IPS-18a (cell line): ENCODE measurements around the gene PRRC2B.

ENCODE experiments used
- H3K27ac ChIP-seq: one replicate; pipeline ENCODE4 v1.5.1; 2013; ENCODE audit warnings: low read length
- H3K27me3 ChIP-seq: one replicate; pipeline ENCODE4 v1.6.1; 2013; ENCODE audit warnings: mild to moderate bottlenecking, low read length; ENCODE audit not compliant: control insufficient read depth, insufficient read depth
- H3K36me3 ChIP-seq: one replicate; pipeline ENCODE4 v1.6.1; 2013; ENCODE audit warnings: low read depth, low read length; ENCODE audit not compliant: control insufficient read depth
- H3K4me1 ChIP-seq: one replicate; pipeline ENCODE4 v1.6.1; 2013; ENCODE audit warnings: low read depth, low read length; ENCODE audit not compliant: control insufficient read depth
- H3K4me3 ChIP-seq: one replicate; pipeline ENCODE4 v1.5.1; 2013; ENCODE audit warnings: low read length
- H3K9ac ChIP-seq: one replicate; pipeline ENCODE4 v1.6.1; 2013; ENCODE audit warnings: mild to moderate bottlenecking, low read length, moderate library complexity
- H3K9me3 ChIP-seq: one replicate; pipeline ENCODE4 v1.6.1; 2013; ENCODE audit warnings: low read depth, low read length; ENCODE audit not compliant: control insufficient read depth

PRRC2B gene

GRCh38 chr9:131528886-131529505 lies 135.1 kb downstream of the PRRC2B start:
- Histone ChIP-seq H3K4me1 (peaks cover 4% of the 10 kb centered on the region), H3K27me3 (no peaks in the 10 kb centered on the region), H3K9ac (no peak overlapping the region), H3K9me3 (no peaks in the 10 kb centered on the region), H3K36me3 (peaks cover 47% of the 10 kb centered on the region), H3K4me3 (no peak overlapping the region), H3K27ac (no peak overlapping the region)

GRCh38 chr9:131529597-131530545 lies 136.0 kb downstream of the PRRC2B start:
- peak overlapping the region; percentile 88 for H3K4me3 ChIP-seq
- peaks cover 40% of the 10 kb centered on the region for H3K36me3 ChIP-seq
- peaks cover 4% of the 10 kb centered on the region for H3K4me1 ChIP-seq
- H3K9me3 ChIP-seq, result no peaks in the 10 kb centered on the region
- no peak overlapping the region for H3K27ac ChIP-seq
- H3K9ac ChIP-seq, result peak overlapping the region; percentile 65
- H3K27me3 ChIP-seq, result no peaks in the 10 kb centered on the region

- Histone ChIP-seq H3K27ac (no peak overlapping the region), H3K9me3 (no peaks in the 10 kb centered on the region), H3K4me1 (peaks cover 4% of the 10 kb centered on the region), H3K9ac (peak overlapping the region; percentile 65), H3K27me3 (no peaks in the 10 kb centered on the region), H3K36me3 (peaks cover 34% of the 10 kb centered on the region), H3K4me3 (peak overlapping the region; percentile 88)
Observed at GRCh38 chr9:131530546-131530919, 136.6 kb downstream of the PRRC2B start.

GRCh38 chr9:131530920-131531832 lies 137.3 kb downstream of the PRRC2B start, which contains the start of gene UCK1:
TSS of gene UCK1 (minus strand) at chr9:131531263. CDS start at chr9:131531174, 89 bp downstream.
- H3K9ac ChIP-seq, result peak within 1 kb of the TSS; percentile 65
- peak within 1 kb of the TSS; percentile 88 for H3K4me3 ChIP-seq
- H3K27me3 ChIP-seq, result no peaks in the 10 kb centered on the region
- H3K36me3 ChIP-seq, result peaks cover 27% of the 10 kb centered on the region
- no peaks in the 10 kb centered on the region for H3K9me3 ChIP-seq
- no peak within 1 kb of the TSS for H3K27ac ChIP-seq
- peaks cover 4% of the 10 kb centered on the region for H3K4me1 ChIP-seq

GRCh38 chr9:131534721-131535237 lies 140.9 kb downstream of the PRRC2B start:
- no peak overlapping the region for H3K4me3 ChIP-seq
- no peaks in the 10 kb centered on the region for H3K36me3 ChIP-seq
- H3K27me3 ChIP-seq, result no peaks in the 10 kb centered on the region
- H3K9me3 ChIP-seq, result no peaks in the 10 kb centered on the region
- H3K4me1 ChIP-seq, result peaks cover 4% of the 10 kb centered on the region
- no peak overlapping the region for H3K27ac ChIP-seq
- no peak overlapping the region for H3K9ac ChIP-seq

GRCh38 chr9:131537946-131538345 lies 144.1 kb downstream of the PRRC2B start:
- no peaks in the 10 kb centered on the region for H3K27me3 ChIP-seq
- H3K9ac ChIP-seq, result no peak overlapping the region
- no peaks in the 10 kb centered on the region for H3K36me3 ChIP-seq
- H3K4me1 ChIP-seq, result no peaks in the 10 kb centered on the region
- H3K9me3 ChIP-seq, result no peaks in the 10 kb centered on the region
- H3K27ac ChIP-seq, result no peak overlapping the region
- H3K4me3 ChIP-seq, result no peak overlapping the region

- Histone ChIP-seq H3K4me1 (no peaks in the 10 kb centered on the region), H3K27me3 (peaks cover 2% of the 10 kb centered on the region), H3K27ac (no peak overlapping the region), H3K36me3 (no peaks in the 10 kb centered on the region), H3K4me3 (no peak overlapping the region), H3K9me3 (peaks cover 5% of the 10 kb centered on the region), H3K9ac (no peak overlapping the region)
Observed at GRCh38 chr9:131539223-131539923, 145.5 kb downstream of the PRRC2B start.

- Histone ChIP-seq H3K36me3 (no peaks in the 10 kb centered on the region), H3K27ac (no peak overlapping the region), H3K4me1 (no peaks in the 10 kb centered on the region), H3K4me3 (no peak overlapping the region), H3K9me3 (peaks cover 5% of the 10 kb centered on the region), H3K9ac (no peak overlapping the region), H3K27me3 (peaks cover 39% of the 10 kb centered on the region)
Observed at GRCh38 chr9:131543141-131543540, 149.3 kb downstream of the PRRC2B start.

- Histone ChIP-seq H3K9ac (no peak within 1 kb of the TSS), H3K4me3 (peak within 1 kb of the TSS; percentile 54)
Observed at GRCh38 chr9:131545003-131545785, 151.3 kb downstream of the PRRC2B start, which contains the start of gene PRRT1B. TSS of gene PRRT1B (plus strand) at chr9:131545523. CDS start at chr9:131545616, 93 bp downstream.

GRCh38 chr9:131545786-131546335 lies 152.0 kb downstream of the PRRC2B start:
- Histone ChIP-seq H3K4me1 (no peaks in the 10 kb centered on the region), H3K27me3 (peaks cover 44% of the 10 kb centered on the region), H3K9me3 (peaks cover 5% of the 10 kb centered on the region), H3K27ac (no peak overlapping the region), H3K36me3 (no peaks in the 10 kb centered on the region), H3K9ac (no peak overlapping the region), H3K4me3 (peak overlapping the region; percentile 54)

More at GRCh38 chr9:131545003-131545785, 151.3 kb downstream of the PRRC2B start, which contains the start of gene PRRT1B:
- Histone ChIP-seq H3K36me3 (no peaks in the 10 kb centered on the region), H3K9me3 (peaks cover 5% of the 10 kb centered on the region), H3K4me1 (no peaks in the 10 kb centered on the region), H3K27me3 (peaks cover 44% of the 10 kb centered on the region), H3K27ac (no peak within 1 kb of the TSS)
